PFSK-1 (cell line): Measurements from ENCODE around the gene CCL15.

Experiments
- FOXP2 ChIP-seq: optimal IDR thresholded peaks from 2 replicates; pipeline ENCODE3; 2011; ENCODE audit warnings: borderline replicate concordance, control low read depth, inconsistent platforms; ENCODE audit not compliant: insufficient read depth; ENCODE audit errors: extremely low read length, extremely low read depth
- POLR2AphosphoS5 ChIP-seq: IDR thresholded peaks from 2 replicates; pipeline ENCODE4 v1.6.1; 2012; ENCODE audit warnings: low read depth, mild to moderate bottlenecking, control low read depth, low read length, moderate library complexity
- SIN3A ChIP-seq: IDR thresholded peaks from 2 replicates; pipeline ENCODE4 v1.6.1; 2012; ENCODE audit warnings: mild to moderate bottlenecking, low read length, moderate library complexity, borderline replicate concordance; ENCODE audit not compliant: insufficient read depth
- TAF1 ChIP-seq: IDR thresholded peaks from 2 replicates; pipeline ENCODE4 v1.6.1; 2012; ENCODE audit warnings: low read length, control low read depth, borderline replicate concordance; ENCODE audit not compliant: insufficient read depth
- TF ChIP-seq, protein P1 (sequence below), 2 experiments: IDR thresholded peaks; 2 replicates each; pipeline versions ENCODE4 v1.6.1 to v1.8.0; 2011 to 2012; ENCODE audit warnings: low read depth in 2 of 2, low read length in 2 of 2, control low read depth in 1 of 2, inconsistent platforms in 1 of 2, mild to moderate bottlenecking in 1 of 2, moderate library complexity in 1 of 2; ENCODE audit not compliant: insufficient read depth in 1 of 2

Gene CCL15

DNA sequence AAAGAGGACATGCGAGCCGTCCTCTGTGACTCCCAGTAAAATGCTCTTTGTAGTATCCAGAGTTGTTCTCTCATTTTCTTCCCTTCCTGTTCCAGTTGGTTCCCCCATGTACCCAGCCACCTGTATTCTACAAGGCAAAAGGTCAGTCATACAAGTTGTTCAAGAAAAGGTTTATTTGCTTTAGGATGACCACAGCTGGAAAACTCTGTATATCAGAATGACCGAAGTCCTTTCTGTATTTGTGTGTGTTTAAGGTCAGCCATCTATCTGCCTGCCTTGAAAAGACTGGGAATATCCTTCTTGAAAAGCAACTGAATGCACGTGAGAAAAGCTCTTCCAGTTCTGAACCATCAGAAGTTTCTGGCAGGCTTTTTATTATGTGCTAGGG lies 28.4 kb downstream of the CCL15 start:
- TF ChIP-seq, protein P1, sequence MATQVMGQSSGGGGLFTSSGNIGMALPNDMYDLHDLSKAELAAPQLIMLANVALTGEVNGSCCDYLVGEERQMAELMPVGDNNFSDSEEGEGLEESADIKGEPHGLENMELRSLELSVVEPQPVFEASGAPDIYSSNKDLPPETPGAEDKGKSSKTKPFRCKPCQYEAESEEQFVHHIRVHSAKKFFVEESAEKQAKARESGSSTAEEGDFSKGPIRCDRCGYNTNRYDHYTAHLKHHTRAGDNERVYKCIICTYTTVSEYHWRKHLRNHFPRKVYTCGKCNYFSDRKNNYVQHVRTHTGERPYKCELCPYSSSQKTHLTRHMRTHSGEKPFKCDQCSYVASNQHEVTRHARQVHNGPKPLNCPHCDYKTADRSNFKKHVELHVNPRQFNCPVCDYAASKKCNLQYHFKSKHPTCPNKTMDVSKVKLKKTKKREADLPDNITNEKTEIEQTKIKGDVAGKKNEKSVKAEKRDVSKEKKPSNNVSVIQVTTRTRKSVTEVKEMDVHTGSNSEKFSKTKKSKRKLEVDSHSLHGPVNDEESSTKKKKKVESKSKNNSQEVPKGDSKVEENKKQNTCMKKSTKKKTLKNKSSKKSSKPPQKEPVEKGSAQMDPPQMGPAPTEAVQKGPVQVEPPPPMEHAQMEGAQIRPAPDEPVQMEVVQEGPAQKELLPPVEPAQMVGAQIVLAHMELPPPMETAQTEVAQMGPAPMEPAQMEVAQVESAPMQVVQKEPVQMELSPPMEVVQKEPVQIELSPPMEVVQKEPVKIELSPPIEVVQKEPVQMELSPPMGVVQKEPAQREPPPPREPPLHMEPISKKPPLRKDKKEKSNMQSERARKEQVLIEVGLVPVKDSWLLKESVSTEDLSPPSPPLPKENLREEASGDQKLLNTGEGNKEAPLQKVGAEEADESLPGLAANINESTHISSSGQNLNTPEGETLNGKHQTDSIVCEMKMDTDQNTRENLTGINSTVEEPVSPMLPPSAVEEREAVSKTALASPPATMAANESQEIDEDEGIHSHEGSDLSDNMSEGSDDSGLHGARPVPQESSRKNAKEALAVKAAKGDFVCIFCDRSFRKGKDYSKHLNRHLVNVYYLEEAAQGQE (IDR thresholded peaks at IDR 0.05; ENCODE audit: insufficient read depth in 1 of 2, low read depth in 2 of 2, low read length in 2 of 2) = no peak
- TF ChIP-seq POLR2AphosphoS5 (no peak), SIN3A (no peak), TAF1 (no peak), FOXP2 (no peak)

DNA sequence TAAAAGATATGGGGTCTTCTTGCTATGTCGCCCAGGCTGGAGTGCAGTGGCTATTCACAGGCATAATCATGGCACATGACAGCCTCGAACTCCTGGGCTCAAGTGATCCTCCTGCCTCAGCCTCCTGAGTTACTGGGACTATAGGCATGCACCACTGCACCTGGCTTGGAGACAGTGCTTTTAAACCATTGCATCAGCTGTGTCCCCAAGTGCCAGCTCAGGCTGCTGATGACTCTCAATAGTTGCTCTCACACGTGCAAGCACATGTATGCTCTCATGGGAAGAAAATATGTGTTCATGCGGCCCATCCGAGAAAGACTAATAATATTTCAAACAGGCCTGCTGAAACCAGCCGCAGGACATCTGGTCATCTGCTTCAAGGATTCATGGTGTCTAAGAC lies 28.8 kb downstream of the CCL15 start:
- TF ChIP-seq TAF1 = no peak
- TF ChIP-seq, protein P1 (IDR thresholded peaks at IDR 0.05; ENCODE audit: insufficient read depth in 1 of 2, low read depth in 2 of 2, low read length in 2 of 2) = no peak
- no peak for TF ChIP-seq POLR2AphosphoS5
- no peak for TF ChIP-seq SIN3A
- no peak for TF ChIP-seq FOXP2

DNA sequence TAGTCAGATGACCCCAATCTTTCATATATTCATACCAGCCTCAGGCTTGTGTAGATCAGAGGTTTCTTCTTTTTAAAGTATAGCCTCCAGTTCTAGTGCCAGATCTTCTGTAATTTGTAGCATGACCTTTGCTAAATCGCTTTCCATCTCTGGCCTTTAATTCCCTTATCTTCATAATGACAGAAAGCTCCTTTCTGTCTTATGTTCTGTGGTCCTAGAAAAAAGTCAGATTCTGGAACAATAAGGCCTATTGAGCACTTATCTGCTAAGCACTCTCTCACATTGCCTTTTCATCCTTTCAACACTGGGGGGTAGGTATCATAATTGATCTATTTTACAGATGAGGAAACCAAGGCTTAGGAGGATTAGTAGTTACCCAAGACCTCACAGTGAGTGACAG lies 29.3 kb downstream of the CCL15 start:
- TF ChIP-seq SIN3A = no peak
- TF ChIP-seq POLR2AphosphoS5 = no peak
- TF ChIP-seq, protein P1 (IDR thresholded peaks at IDR 0.05; ENCODE audit: insufficient read depth in 1 of 2, low read depth in 2 of 2, low read length in 2 of 2) = no peak
- no peak for TF ChIP-seq FOXP2
- TF ChIP-seq TAF1 = no peak

DNA sequence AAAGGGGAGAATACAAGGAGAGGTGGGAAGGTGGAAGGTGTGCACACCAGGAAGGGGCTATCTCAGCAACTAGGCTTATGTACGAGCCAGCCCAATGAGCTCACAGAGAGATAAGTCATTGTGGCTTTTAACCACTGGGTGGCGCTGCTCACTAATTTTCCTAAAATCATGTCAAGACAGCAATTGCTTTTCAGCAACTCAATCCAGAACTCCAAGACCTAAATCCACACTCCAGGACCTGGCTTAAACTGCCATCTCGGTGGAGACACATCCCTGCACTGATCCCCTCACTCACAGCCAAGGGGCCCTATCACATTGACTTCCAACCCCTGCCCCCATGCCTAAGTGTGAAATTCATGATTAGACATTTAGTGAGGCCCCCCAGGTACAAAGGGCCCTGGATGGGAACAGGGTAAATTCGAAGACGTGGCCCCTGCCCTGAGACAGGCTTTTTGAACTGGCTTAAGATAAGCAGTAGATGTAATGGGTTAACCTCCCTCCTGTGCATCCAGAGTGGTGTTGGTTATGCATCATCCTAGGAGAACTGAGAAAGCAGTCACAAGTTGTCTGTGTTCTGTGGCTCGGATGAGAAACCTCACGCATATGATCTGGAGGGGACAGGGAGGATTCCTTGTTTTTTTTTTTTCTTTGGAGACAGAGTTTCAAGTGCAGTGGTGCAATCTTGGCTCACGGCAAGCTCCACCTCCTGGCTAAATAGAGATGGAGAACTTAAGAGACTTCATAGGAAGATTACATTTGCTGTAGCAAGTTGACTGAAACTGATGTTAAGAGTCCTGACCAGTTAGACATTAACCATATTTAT lies 31.6 kb downstream of the CCL15 start:
- no peak for TF ChIP-seq SIN3A
- TF ChIP-seq TAF1 = no peak
- no peak for TF ChIP-seq POLR2AphosphoS5
- TF ChIP-seq, protein P1 (IDR thresholded peaks at IDR 0.05; ENCODE audit: insufficient read depth in 1 of 2, low read depth in 2 of 2, low read length in 2 of 2) = no peak
- no peak for TF ChIP-seq FOXP2
